Measurements from ENCODE around the gene HNF4A. TPM values are rescaled to one million over a fixed set of nuclear protein-coding genes. Genes with fewer than 3 reads are reported as not detected.

The HNF4A gene
- total and polyA plus RNA-seq, 8 donors, result 7.4 to 29.2 (median 22.2) TPM

GRCh38 chr20:44431502-44432234 is 76.2 kb downstream of the HNF4A start:
- WGBS, 2 donors, result 59 to 64% methylated on average over 11 of the region's 11 CpGs
- DNase-seq (no peak), FAIRE-seq (no peak), ATAC-seq (no peak)
- no peaks in the 10 kb centered on the region for H3K4me1 ChIP-seq
- H3K27me3 ChIP-seq, result no peaks in the 10 kb centered on the region
- H3K36me3 ChIP-seq, result peaks cover 0 to 15% (median 0%) of the 10 kb centered on the region in 3 donors
- TF ChIP-seq, protein P1, sequence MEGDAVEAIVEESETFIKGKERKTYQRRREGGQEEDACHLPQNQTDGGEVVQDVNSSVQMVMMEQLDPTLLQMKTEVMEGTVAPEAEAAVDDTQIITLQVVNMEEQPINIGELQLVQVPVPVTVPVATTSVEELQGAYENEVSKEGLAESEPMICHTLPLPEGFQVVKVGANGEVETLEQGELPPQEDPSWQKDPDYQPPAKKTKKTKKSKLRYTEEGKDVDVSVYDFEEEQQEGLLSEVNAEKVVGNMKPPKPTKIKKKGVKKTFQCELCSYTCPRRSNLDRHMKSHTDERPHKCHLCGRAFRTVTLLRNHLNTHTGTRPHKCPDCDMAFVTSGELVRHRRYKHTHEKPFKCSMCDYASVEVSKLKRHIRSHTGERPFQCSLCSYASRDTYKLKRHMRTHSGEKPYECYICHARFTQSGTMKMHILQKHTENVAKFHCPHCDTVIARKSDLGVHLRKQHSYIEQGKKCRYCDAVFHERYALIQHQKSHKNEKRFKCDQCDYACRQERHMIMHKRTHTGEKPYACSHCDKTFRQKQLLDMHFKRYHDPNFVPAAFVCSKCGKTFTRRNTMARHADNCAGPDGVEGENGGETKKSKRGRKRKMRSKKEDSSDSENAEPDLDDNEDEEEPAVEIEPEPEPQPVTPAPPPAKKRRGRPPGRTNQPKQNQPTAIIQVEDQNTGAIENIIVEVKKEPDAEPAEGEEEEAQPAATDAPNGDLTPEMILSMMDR (IDR thresholded peaks at IDR 0.05), result no peak
- H3K27ac ChIP-seq, result no peak overlapping the region
- H3K4me3 ChIP-seq, result no peak overlapping the region
- no peaks in the 10 kb centered on the region for H3K9me3 ChIP-seq
- intact Hi-C loops (cut with DNase I), result no loop called here

GRCh38 chr20:44432618-44433577 is 77.4 kb downstream of the HNF4A start:
- ATAC-seq, result peak in 1 of 4 donors; percentile 4
- TF ChIP-seq, protein P1 (IDR thresholded peaks at IDR 0.05), result no peak
- intact Hi-C loops (cut with DNase I), result no loop called here
- Histone ChIP-seq H3K27me3 (no peaks in the 10 kb centered on the region), H3K4me1 (no peaks in the 10 kb centered on the region), H3K4me3 (no peak overlapping the region), H3K9me3 (no peaks in the 10 kb centered on the region), H3K36me3 (peaks cover 0 to 15% (median 0%) of the 10 kb centered on the region in 3 donors), H3K27ac (no peak overlapping the region)
- FAIRE-seq, result no peak
- 79 to 84% methylated on average over 8 of the region's 8 CpGs for WGBS, 2 donors
- DNase-seq, result no peak

DNA sequence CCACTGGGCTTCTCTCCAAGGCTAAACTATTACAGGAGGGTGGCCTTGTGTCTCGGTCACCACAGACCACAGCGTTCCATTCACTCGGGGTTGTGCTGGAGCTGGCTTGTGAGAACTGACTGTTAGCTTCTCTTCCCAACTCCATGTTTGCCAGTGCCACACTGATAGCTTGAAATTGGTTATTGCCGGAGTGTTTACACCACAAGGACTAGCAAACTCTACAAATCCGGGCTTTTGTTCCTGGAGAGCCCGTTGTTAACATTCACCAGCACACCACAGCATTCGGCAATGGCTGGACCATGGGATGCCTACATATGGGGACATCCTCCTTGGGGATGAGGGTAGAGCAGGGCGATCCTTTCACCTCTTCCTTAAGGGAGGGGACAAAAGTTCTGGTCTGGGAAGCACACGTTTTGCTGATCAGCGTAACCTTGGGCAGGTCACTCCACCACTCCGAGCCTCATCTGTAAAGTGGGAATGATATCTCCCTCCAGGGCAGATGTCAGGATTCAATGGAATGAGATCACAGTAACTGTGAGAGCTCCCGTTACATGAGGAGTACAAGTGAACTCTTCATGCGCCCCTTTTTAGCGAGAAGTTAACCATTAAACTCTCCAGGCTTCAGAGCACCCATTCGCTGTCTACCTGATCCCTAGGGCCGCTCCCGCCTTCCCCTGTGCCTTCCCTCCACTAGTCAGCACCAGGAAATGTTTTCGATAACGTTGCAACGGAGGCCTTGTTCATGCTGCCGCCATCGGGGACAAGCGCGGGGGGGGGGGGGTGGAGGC is 78.4 kb downstream of the HNF4A start:
- intact Hi-C loops (cut with DNase I), result no loop called here
- WGBS, 2 donors, result 19 to 22% methylated on average over 24 of the region's 24 CpGs
- H3K4me1 ChIP-seq, result no peaks in the 10 kb centered on the region
- DNase-seq (peak in 1 of 6 donors; percentile 21), FAIRE-seq (no peak), ATAC-seq (peak; percentile 65 to 85 (median 80))
- H3K9me3 ChIP-seq, result no peaks in the 10 kb centered on the region
- TF ChIP-seq, protein P1 (IDR thresholded peaks at IDR 0.05), result no peak
- no peak overlapping the region for H3K27ac ChIP-seq
- peaks cover 0 to 8% (median 0%) of the 10 kb centered on the region in 3 donors for H3K36me3 ChIP-seq
- no peak overlapping the region for H3K4me3 ChIP-seq
- no peaks in the 10 kb centered on the region for H3K27me3 ChIP-seq

DNA sequence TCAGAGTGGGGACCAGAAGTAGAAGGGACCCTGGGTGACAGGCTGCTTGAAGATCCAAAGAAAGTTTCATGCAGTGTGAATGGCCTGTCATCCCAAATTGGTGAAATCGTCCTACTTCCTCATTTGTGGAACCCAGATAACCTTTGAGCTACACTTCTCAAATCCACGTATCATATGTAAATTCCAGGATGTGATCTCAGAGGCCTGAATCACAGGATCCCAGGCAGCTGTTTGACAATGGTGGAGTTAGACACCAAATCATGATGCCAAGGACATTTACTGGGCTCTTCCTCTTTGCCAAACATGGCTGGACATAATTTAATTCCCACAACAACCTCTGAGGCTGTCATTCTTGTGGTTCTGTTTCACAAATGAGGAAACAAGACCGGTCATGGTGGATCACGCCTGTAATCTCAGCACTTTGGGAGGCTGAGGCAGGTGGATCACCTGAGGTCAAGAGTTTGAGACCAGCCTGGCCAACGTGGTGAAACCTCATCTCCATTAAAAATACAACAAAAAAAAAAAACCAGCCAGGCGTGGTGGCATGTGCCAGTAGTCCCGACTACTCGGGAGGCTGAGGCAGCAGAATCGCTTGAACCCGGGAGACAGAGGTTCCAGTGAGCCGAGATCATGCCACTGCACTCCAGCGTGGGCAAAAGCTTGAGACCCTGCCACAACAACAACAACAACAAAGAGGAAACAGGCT is 80.3 kb downstream of the HNF4A start:
- H3K27ac ChIP-seq, result no peak overlapping the region
- H3K4me3 ChIP-seq, result no peak overlapping the region
- H3K36me3 ChIP-seq, result no peaks in the 10 kb centered on the region
- FAIRE-seq, result no peak
- TF ChIP-seq, protein P1 (IDR thresholded peaks at IDR 0.05), result no peak
- H3K9me3 ChIP-seq, result no peaks in the 10 kb centered on the region
- ATAC-seq, result peak in 1 of 4 donors; percentile 17
- no peaks in the 10 kb centered on the region for H3K4me1 ChIP-seq
- DNase-seq, result no peak
- no peaks in the 10 kb centered on the region for H3K27me3 ChIP-seq
- intact Hi-C loops (cut with DNase I), result no loop called here
- 61 to 76% methylated on average over 12 of the region's 12 CpGs for WGBS, 2 donors
